H9 (cell line): Measurements from ENCODE around the gene TP53BP2. TPM values are rescaled to one million over a fixed set of nuclear protein-coding genes. Genes with fewer than 3 reads are reported as not detected.

Experiments
- DNase-seq: peaks from one replicate; pipeline ENCODE4 v3.0.0-alpha.2; 2017
- H2AFZ ChIP-seq: one replicate; pipeline ENCODE4 v1.6.1; 2013; ENCODE audit warnings: mild to moderate bottlenecking, low read length, control low read depth, moderate library complexity
- H2AK5ac ChIP-seq: 2 replicates; pipeline ENCODE4 v1.6.1; 2013; ENCODE audit warnings: low read length, control low read depth, mixed read lengths; ENCODE audit not compliant: insufficient read length
- H2BK120ac ChIP-seq: one replicate; pipeline ENCODE4 v1.6.1; 2013; ENCODE audit warnings: low read depth, mild to moderate bottlenecking, low read length, control low read depth, inconsistent platforms; ENCODE audit not compliant: poor library complexity, severe bottlenecking
- H2BK12ac ChIP-seq: 2 replicates; pipeline ENCODE4 v1.6.1; 2013; ENCODE audit warnings: low read length, control low read depth, mixed read lengths, low read depth; ENCODE audit not compliant: insufficient read length
- H2BK15ac ChIP-seq: 2 replicates; pipeline ENCODE4 v1.6.1; 2013; ENCODE audit warnings: low read depth, low read length, control low read depth
- H2BK20ac ChIP-seq: one replicate; pipeline ENCODE4 v1.6.1; 2013; ENCODE audit warnings: low read depth, mild to moderate bottlenecking, low read length, control low read depth, inconsistent platforms; ENCODE audit not compliant: poor library complexity, severe bottlenecking
- H2BK5ac ChIP-seq: 2 replicates; pipeline ENCODE4 v1.6.1; 2013; ENCODE audit warnings: low read length, control low read depth, mixed read lengths; ENCODE audit not compliant: insufficient read length
- H3K14ac ChIP-seq: 2 replicates; pipeline ENCODE4 v1.6.1; 2013; ENCODE audit warnings: low read length, control low read depth; ENCODE audit not compliant: insufficient read depth
- H3K18ac ChIP-seq: 2 replicates; pipeline ENCODE4 v1.6.1; 2013; ENCODE audit warnings: low read depth, mild to moderate bottlenecking, mixed read lengths, low read length, control low read depth; ENCODE audit not compliant: insufficient read length
- H3K23ac ChIP-seq: 2 replicates; pipeline ENCODE4 v1.6.1; 2013; ENCODE audit warnings: low read length, control low read depth, mixed read lengths, low read depth; ENCODE audit not compliant: insufficient read length
- H3K23me2 ChIP-seq: 2 replicates; pipeline ENCODE4 v1.6.1; 2013; ENCODE audit warnings: low read depth, mild to moderate bottlenecking, mixed read lengths, low read length, control low read depth; ENCODE audit not compliant: insufficient read length, poor library complexity, severe bottlenecking
- H3K27ac ChIP-seq: 2 replicates; pipeline ENCODE4 v1.5.1; 2013; ENCODE audit warnings: low read length, control low read depth, mixed read lengths, low read depth; ENCODE audit not compliant: insufficient read length
- H3K27me3 ChIP-seq: 2 replicates; pipeline ENCODE4 v1.6.1; 2013; ENCODE audit warnings: low read length, control low read depth, inconsistent platforms; ENCODE audit not compliant: insufficient read depth
- H3K4ac ChIP-seq: 2 replicates; pipeline ENCODE4 v1.6.1; 2013; ENCODE audit warnings: low read depth, mild to moderate bottlenecking, control low read depth, inconsistent platforms, low read length, moderate library complexity
- H3K4me1 ChIP-seq: 2 replicates; pipeline ENCODE4 v1.6.1; 2013; ENCODE audit warnings: low read length, control low read depth, inconsistent platforms; ENCODE audit not compliant: insufficient read depth
- H3K4me2 ChIP-seq: 2 replicates; pipeline ENCODE4 v1.6.1; 2013; ENCODE audit warnings: low read length, control low read depth, mixed read lengths; ENCODE audit not compliant: insufficient read length, insufficient read depth
- H3K56ac ChIP-seq: 2 replicates; pipeline ENCODE4 v1.6.1; 2013; ENCODE audit warnings: low read depth, mild to moderate bottlenecking, mixed read lengths, low read length, control low read depth; ENCODE audit not compliant: insufficient read length
- H3K79me1 ChIP-seq: 2 replicates; pipeline ENCODE4 v1.6.1; 2013; ENCODE audit warnings: low read depth, mild to moderate bottlenecking, moderate library complexity, low read length, control low read depth, inconsistent platforms; ENCODE audit not compliant: insufficient read depth, poor library complexity, severe bottlenecking
- H3K79me2 ChIP-seq: 2 replicates; pipeline ENCODE4 v1.6.1; 2013; ENCODE audit warnings: low read length, control low read depth, inconsistent platforms; ENCODE audit not compliant: insufficient read depth
- H3K9ac ChIP-seq: 2 replicates; pipeline ENCODE4 v1.6.1; 2013; ENCODE audit warnings: low read length, control low read depth, mixed read lengths; ENCODE audit not compliant: insufficient read length; ENCODE audit errors: extremely low read depth
- H3K9me3 ChIP-seq: one replicate; pipeline ENCODE4 v1.6.1; 2013; ENCODE audit warnings: low read depth, low read length, inconsistent platforms; ENCODE audit not compliant: control insufficient read depth
- H3T11ph ChIP-seq: one replicate; pipeline ENCODE4 v1.6.1; 2013; ENCODE audit warnings: mild to moderate bottlenecking, low read length, control low read depth, inconsistent platforms
- H4K20me1 ChIP-seq: one replicate; pipeline ENCODE4 v1.6.1; 2013; ENCODE audit not compliant: control insufficient read depth, insufficient read length, insufficient read depth
- H4K5ac ChIP-seq: 2 replicates; pipeline ENCODE4 v1.6.1; 2013; ENCODE audit warnings: low read depth, mild to moderate bottlenecking, mixed read lengths, low read length, control low read depth; ENCODE audit not compliant: insufficient read length
- H4K8ac ChIP-seq: replicated peaks from 2 replicates; pipeline ENCODE4 v1.6.1; 2013; ENCODE audit warnings: low read length, control low read depth, mixed read lengths, low read depth; ENCODE audit not compliant: insufficient read length
- H4K91ac ChIP-seq: 2 replicates; pipeline ENCODE4 v1.6.1; 2013; ENCODE audit warnings: low read depth, mild to moderate bottlenecking, moderate library complexity, mixed read lengths, low read length, control low read depth; ENCODE audit not compliant: insufficient read length
- H3K27ac Mint-ChIP-seq, 3 experiments: 2 replicates in 2 of 3; 3 replicates in 1 of 3; pipeline ENCODE4 v1.8.0; 2020 to 2021; ENCODE audit warnings: mixed read lengths in 3 of 3, mild to moderate bottlenecking in 1 of 3, moderate library complexity in 1 of 3
- H3K27me3 Mint-ChIP-seq: 2 replicates; pipeline ENCODE4 v1.8.0; 2021; ENCODE audit warnings: low read depth, mild to moderate bottlenecking, moderate library complexity, mixed read lengths
- H3K36me3 Mint-ChIP-seq, 3 experiments: 2 replicates in 2 of 3; 3 replicates in 1 of 3; pipeline ENCODE4 v1.8.0; 2020 to 2021; ENCODE audit warnings: low read depth in 3 of 3, mixed read lengths in 3 of 3; ENCODE audit not compliant: insufficient read depth in 1 of 3
- H3K4me1 Mint-ChIP-seq, 2 experiments: 2 replicates each; pipeline ENCODE4 v1.8.0; 2020; ENCODE audit warnings: mixed read lengths in 2 of 2
- H3K4me3 Mint-ChIP-seq, 2 experiments: 2 replicates in 1 of 2; 3 replicates in 1 of 2; pipeline ENCODE4 v1.8.0; 2020 to 2021; ENCODE audit warnings: mild to moderate bottlenecking in 2 of 2, mixed read lengths in 2 of 2, moderate library complexity in 1 of 2
- H3K9me3 Mint-ChIP-seq, 2 experiments: 2 replicates in 1 of 2; 3 replicates in 1 of 2; pipeline ENCODE4 v1.8.0; 2020; ENCODE audit warnings: mild to moderate bottlenecking in 2 of 2, mixed read lengths in 2 of 2, moderate library complexity in 1 of 2
- CTCF ChIP-seq: fragments of 200-600 bp; sonication (generic); conservative IDR thresholded peaks from 3 replicates; pipeline ENCODE4 v1.8.0; 2021; ENCODE audit warnings: antibody characterized with exemption, mild to moderate bottlenecking
- WGBS: extraction: QIAGEN DNeasy Blood & Tissue Kit; methylation state at CpG from one replicate; pipeline ENCODE4 v1.1.7; 2013; ENCODE audit warnings: missing lambda C conversion rate, low lambda C conversion rate, mixed read lengths; ENCODE audit not compliant: insufficient read length; ENCODE audit errors: extremely low coverage; 5-methylcytosine and 5-hydroxymethylcytosine counted together
- total RNA-seq: library from RNA; stranded (reverse); gene quantifications from 2 replicates; pipeline ENCODE4 v1.2.1, GENCODE V29; 2021

The TP53BP2 gene
- total RNA-seq, 1 experiment from 2014 or later, result 49.7 TPM

DNA sequence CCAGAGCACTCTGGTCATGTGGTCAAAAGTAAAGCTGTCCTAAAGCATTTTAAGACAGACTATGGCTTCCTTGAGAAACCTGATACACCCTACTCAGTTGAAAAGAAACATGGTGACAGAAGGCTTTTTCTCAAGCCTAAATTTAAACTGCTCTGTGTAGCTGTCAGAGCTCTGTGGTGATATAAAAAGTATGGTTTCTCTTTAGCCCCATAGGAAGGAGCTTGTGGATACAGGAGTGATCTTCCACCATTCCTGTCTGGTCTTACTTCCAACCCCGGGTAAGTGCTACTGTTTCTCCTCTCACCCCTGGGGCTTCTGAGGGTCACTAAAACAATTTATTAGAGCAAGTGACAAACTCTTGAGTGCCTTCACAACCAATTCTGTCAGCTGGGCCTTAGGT lies 8.5 kb downstream of the TP53BP2 start:
- H2BK5ac ChIP-seq, result no peak overlapping the region
- H2BK120ac ChIP-seq, result no peak overlapping the region
- H2AFZ ChIP-seq, result no peak overlapping the region
- H4K8ac ChIP-seq, result no peak overlapping the region
- no peak overlapping the region for H2BK15ac ChIP-seq
- DNase-seq, result no peak
- no peak overlapping the region for H2BK20ac ChIP-seq
- H4K20me1 ChIP-seq, result no peaks in the 10 kb centered on the region
- no peak for TF ChIP-seq CTCF
- H3K27ac Mint-ChIP-seq, result no peak overlapping the region
- no peak overlapping the region for H3T11ph ChIP-seq
- no peak overlapping the region for H3K4me2 ChIP-seq
- no peak overlapping the region for H3K27ac ChIP-seq
- no peak overlapping the region for H3K18ac ChIP-seq
- no peak overlapping the region for H4K5ac ChIP-seq
- H3K79me1 ChIP-seq, result peaks cover 8% of the 10 kb centered on the region
- H3K4me3 Mint-ChIP-seq, result no peak overlapping the region
- H3K23ac ChIP-seq, result no peak overlapping the region
- H4K91ac ChIP-seq, result no peak overlapping the region
- peaks cover 21% of the 10 kb centered on the region for H3K79me2 ChIP-seq
- peaks cover 33 to 34% of the 10 kb centered on the region in 2 experiments for H3K4me1 Mint-ChIP-seq
- no peaks in the 10 kb centered on the region for H3K9me3 Mint-ChIP-seq
- no peaks in the 10 kb centered on the region for H3K23me2 ChIP-seq
- WGBS, result no CpG with 5 or more reads among the region's 1 CpG
- H3K9ac ChIP-seq, result no peak overlapping the region
- H3K27me3 Mint-ChIP-seq, result no peaks in the 10 kb centered on the region
- no peak overlapping the region for H3K14ac ChIP-seq
- H3K56ac ChIP-seq, result no peak overlapping the region
- no peaks in the 10 kb centered on the region for H3K9me3 ChIP-seq
- no peak overlapping the region for H2BK12ac ChIP-seq
- H3K4me1 ChIP-seq, result peaks cover 13% of the 10 kb centered on the region
- H2AK5ac ChIP-seq, result no peak overlapping the region
- H3K4ac ChIP-seq, result no peak overlapping the region
- H3K36me3 Mint-ChIP-seq, result peaks cover 0 to 5% (median 5%) of the 10 kb centered on the region in 3 experiments; a peak in 5 of 7 replicates
- no peaks in the 10 kb centered on the region for H3K27me3 ChIP-seq
